Fibroblast of mammary gland (primary cell): ENCODE measurements around the gene UBR2.

Experiments used
- DNase-seq: peaks from one replicate; pipeline ENCODE4 v3.0.0-alpha.2; 2010; ENCODE audit warnings: low read depth
- H3K4me3 ChIP-seq: 2 replicates; pipeline ENCODE4 v1.5.1; 2011; ENCODE audit warnings: low read depth, mild to moderate bottlenecking, low read length, moderate library complexity; ENCODE audit not compliant: control insufficient read depth
- CTCF ChIP-seq: conservative IDR thresholded peaks from 2 replicates; pipeline ENCODE4 v1.5.1; 2011; ENCODE audit warnings: low read depth, low read length, inconsistent platforms; ENCODE audit not compliant: control insufficient read depth, insufficient read depth

UBR2 gene

GRCh38 chr6:42537536-42537935, 26.3 kb upstream of the UBR2 start:
- no peak for DNase-seq
- H3K4me3 ChIP-seq: no peak overlapping the region
- no peak for TF ChIP-seq CTCF

GRCh38 chr6:42539135-42539534, 24.7 kb upstream of the UBR2 start:
- no peak overlapping the region for H3K4me3 ChIP-seq
- no peak for DNase-seq
- TF ChIP-seq CTCF: no peak

- TF ChIP-seq CTCF: no peak
- no peak for DNase-seq
- H3K4me3 ChIP-seq: no peak overlapping the region
These were observed 18.5 kb upstream of the UBR2 start for GRCh38 chr6:42545226-42545773.

GRCh38 chr6:42547407-42548329, 16.2 kb upstream of the UBR2 start:
- TF ChIP-seq CTCF: peak; percentile 94
- DNase-seq: peak; percentile 73
- peak overlapping the region; percentile 52 for H3K4me3 ChIP-seq

GRCh38 chr6:42550277-42550676, 13.6 kb upstream of the UBR2 start:
- no peak overlapping the region for H3K4me3 ChIP-seq
- DNase-seq: no peak
- no peak for TF ChIP-seq CTCF

GRCh38 chr6:42551217-42551616, 12.6 kb upstream of the UBR2 start:
- peak; percentile 46 for DNase-seq
- TF ChIP-seq CTCF: no peak
- H3K4me3 ChIP-seq: no peak overlapping the region
